HPDE6-E6E7 (cell line): ENCODE data around the gene SELENOS.

Experiments
- DNase-seq: peaks from one replicate; pipeline ENCODE4 v3.0.0; 2011; ENCODE audit warnings: missing footprints; ENCODE audit errors: extremely low spot score

The SELENOS gene

GRCh38 chr15:101276501-101277037, 716 bp downstream of the SELENOS start:
- no peak for DNase-seq

- no peak for DNase-seq
Observed at GRCh38 chr15:101275018-101275417, 2.3 kb downstream of the SELENOS start.

- no peak for DNase-seq
Observed at GRCh38 chr15:101273534-101273933, 3.8 kb downstream of the SELENOS start.

- DNase-seq = no peak
Observed at GRCh38 chr15:101272584-101272983, 4.7 kb downstream of the SELENOS start.

- no peak for DNase-seq
Observed at GRCh38 chr15:101269479-101270223, 7.6 kb downstream of the SELENOS start.

GRCh38 chr15:101267320-101268104, 9.8 kb downstream of the SELENOS start:
- DNase-seq = no peak

- DNase-seq = no peak
Observed at GRCh38 chr15:101266787-101267186, 10.5 kb downstream of the SELENOS start.

- DNase-seq = no peak
Observed at GRCh38 chr15:101266034-101266433, 11.3 kb downstream of the SELENOS start.

GRCh38 chr15:101264911-101265641, 12.2 kb downstream of the SELENOS start:
- no peak for DNase-seq

GRCh38 chr15:101264011-101264410, 13.3 kb downstream of the SELENOS start:
- no peak for DNase-seq

GRCh38 chr15:101262551-101262950, 14.7 kb downstream of the SELENOS start:
- no peak for DNase-seq

GRCh38 chr15:101258238-101259144, 18.8 kb downstream of the SELENOS start:
- DNase-seq = peak; percentile 28

- DNase-seq = no peak
Observed at GRCh38 chr15:101256757-101257156, 20.5 kb downstream of the SELENOS start.

- no peak for DNase-seq
Observed at GRCh38 chr15:101255615-101256241, 21.6 kb downstream of the SELENOS start.

GRCh38 chr15:101255051-101255395, 22.3 kb downstream of the SELENOS start:
- DNase-seq = no peak

GRCh38 chr15:101254157-101255050, 22.9 kb downstream of the SELENOS start:
- no peak for DNase-seq

GRCh38 chr15:101252836-101253235, 24.4 kb downstream of the SELENOS start:
- DNase-seq = no peak

- DNase-seq = peak; percentile 37
Observed at GRCh38 chr15:101251830-101252820, 25.2 kb downstream of the SELENOS start, which contains the start of gene CHSY1. CHSY1 (minus strand) TSS chr15:101252048; CDS start chr15:101251456, 592 bp downstream.
